ENCODE measurements around the gene NFIA.

GRCh38 chr1:61208831-61209230, 126.5 kb downstream of the NFIA start:
- TF ChIP-seq ZHX1 (conservative IDR thresholded peaks at IDR 0.05; ENCODE audit: low read length) = no peak
- TF ChIP-seq TEAD1 (CRISPR knock-in tag; IDR thresholded peaks at IDR 0.05) = no peak
- TF ChIP-seq NBN (IDR thresholded peaks at IDR 0.05; ENCODE audit: low read depth) = no peak
- no peak for TF ChIP-seq MAX (CRISPR knock-in tag; IDR thresholded peaks at IDR 0.05)
- TF ChIP-seq ZNF766 (CRISPR knock-in tag; conservative IDR thresholded peaks at IDR 0.05) = no peak
- no peak for TF ChIP-seq EP300 (IDR thresholded peaks at IDR 0.05; ENCODE audit: low read length)
- no peak for TF ChIP-seq ETV6 (IDR thresholded peaks at IDR 0.05; ENCODE audit: borderline replicate concordance in 1 of 2, low read depth in 2 of 2, low read length in 1 of 2)
- TF ChIP-seq ETV6 (CRISPR knock-in tag; IDR thresholded peaks at IDR 0.05; ENCODE audit: borderline replicate concordance) = no peak
- no peak for TF ChIP-seq CTCF (IDR thresholded peaks at IDR 0.05 in 2 of 3, conservative IDR thresholded peaks at IDR 0.05 in 1 of 3; ENCODE audit: insufficient read depth in 2 of 3, low read depth in 1 of 3, low read length in 3 of 3)
- no peak for TF ChIP-seq KAT2B (IDR thresholded peaks at IDR 0.05; ENCODE audit: low read depth, low read length)
- no peak for TF ChIP-seq HNRNPUL1 (IDR thresholded peaks at IDR 0.05; ENCODE audit: low read length)
- no peak for TF ChIP-seq JUND (IDR thresholded peaks at IDR 0.05; ENCODE audit: borderline replicate concordance, low read depth, low read length)
- no peak for TF ChIP-seq JUND (tag; IDR thresholded peaks at IDR 0.05; ENCODE audit: borderline replicate concordance, low read depth, low read length)
- TF ChIP-seq ZNF644 (tag; IDR thresholded peaks at IDR 0.05; ENCODE audit: low read depth) = no peak
- no peak for TF ChIP-seq LARP7 (IDR thresholded peaks at IDR 0.05)
